HepG2 (cell line): Measurements from ENCODE around the gene OPA3. TPM values are rescaled to one million over a fixed set of nuclear protein-coding genes. Genes with fewer than 3 reads are reported as not detected.

Source experiments
- ATAC-seq: fragments of 200-7000 bp; cut with Tn5 transposase; 3 replicates; pipeline ENCODE4 v1.9.1; 2020; ENCODE audit warnings: mild to moderate bottlenecking, moderate library complexity
- BruUV-seq: library from RNA; stranded (reverse); fragments of 400-500 nt; replicated peaks from 2 replicates; lab custom pipeline; 2021; lab: Mats Ljungman, UMichigan
- CTCF ChIA-PET: fragments of 300-600 bp; formaldehyde crosslinking; extraction: SDS; loops from one replicate; lab custom pipeline; 2021; ENCODE audit warnings: low total read pairs, inconsistent platforms, low intra/inter-chr PET ratio; lab: Yijun Ruan, JAX
- POLR2A ChIA-PET: fragments of 350-600 bp; sonication (Branson Sonifier 250); formaldehyde crosslinking; loops from one replicate; lab custom pipeline; 2020; ENCODE audit warnings: antibody characterized with exemption, inconsistent platforms; lab: Yijun Ruan, JAX
- DNase-seq: peaks from one replicate; pipeline ENCODE4 v3.0.0-alpha.2; 2015; ENCODE audit warnings: low spot score
- FAIRE-seq: peaks from 3 replicates; lab custom pipeline; 2011; peaks lifted over from hg19 to GRCh38; lab: Jason Lieb, UNC
- H2AFZ ChIP-seq: one replicate; pipeline ENCODE4 v1.6.1; 2011; ENCODE audit warnings: low read length, inconsistent platforms
- H3K27ac ChIP-seq: fragments of 300-600 bp; 3 replicates; pipeline ENCODE4 v1.8.0; 2011; ENCODE audit warnings: mixed run types, mild to moderate bottlenecking, mixed read lengths, low read length, inconsistent platforms; ENCODE audit not compliant: insufficient read depth; ENCODE audit errors: extremely low read length
- H3K27me3 ChIP-seq, 2 experiments: fragments of 200-600 bp in 1 of 2; 2 replicates in 1 of 2; 3 replicates in 1 of 2; pipeline versions ENCODE4 v1.6.0 to v1.8.0; 2011; ENCODE audit warnings: low read length in 2 of 2, mild to moderate bottlenecking in 2 of 2, moderate library complexity in 2 of 2, inconsistent platforms in 1 of 2; ENCODE audit not compliant: insufficient read depth in 2 of 2, control insufficient read depth in 1 of 2
- H3K36me3 ChIP-seq, 2 experiments: fragments of 200-600 bp in 1 of 2; replicated peaks in 1 of 2; 2 replicates in 1 of 2; 3 replicates in 1 of 2; pipeline versions ENCODE4 v1.5.1 to v1.8.0; 2011; ENCODE audit warnings: low read length in 2 of 2, inconsistent platforms in 1 of 2; ENCODE audit not compliant: insufficient read depth in 2 of 2, control insufficient read depth in 1 of 2
- H3K4me1 ChIP-seq: 2 replicates; pipeline ENCODE4 v1.5.1; 2012; ENCODE audit warnings: low read length, inconsistent platforms; ENCODE audit not compliant: insufficient read depth
- H3K4me2 ChIP-seq: 2 replicates; pipeline ENCODE4 v1.6.0; 2011; ENCODE audit warnings: low read depth, low read length, inconsistent platforms
- H3K4me3 ChIP-seq, 3 experiments: fragments of 200-600 bp in 1 of 3; sonication (generic), shearing (Covaris generic) in 1 of 3; replicated peaks in 1 of 3; 2 replicates each; pipeline ENCODE4 v1.5.1; 2011 to 2016; ENCODE audit warnings: low read length in 3 of 3, inconsistent platforms in 2 of 3, low read depth in 2 of 3, mild to moderate bottlenecking in 2 of 3, control low read depth in 1 of 3, mixed read lengths in 1 of 3; ENCODE audit not compliant: insufficient read depth in 1 of 3
- H3K79me2 ChIP-seq: one replicate; pipeline ENCODE4 v1.6.1; 2011; ENCODE audit warnings: low read length, inconsistent platforms; ENCODE audit not compliant: insufficient read depth
- H3K9ac ChIP-seq: 2 replicates; pipeline ENCODE4 v1.6.0; 2011; ENCODE audit warnings: mild to moderate bottlenecking, low read depth, low read length, inconsistent platforms; ENCODE audit not compliant: insufficient read depth
- H3K9me3 ChIP-seq: 2 replicates; pipeline ENCODE4 v1.5.1; 2012; ENCODE audit warnings: mild to moderate bottlenecking, low read length
- H4K20me1 ChIP-seq: 2 replicates; pipeline ENCODE4 v1.6.0; 2011; ENCODE audit warnings: inconsistent platforms, mild to moderate bottlenecking, low read length, moderate library complexity; ENCODE audit not compliant: insufficient read depth
- CHD4 ChIP-seq: fragments of 200-600 bp; sonication (generic); IDR thresholded peaks from 2 replicates; pipeline ENCODE4 v1.7.0; 2017; ENCODE audit warnings: mild to moderate bottlenecking, low read length, borderline replicate concordance
- GATAD1 ChIP-seq: IDR thresholded peaks from 2 replicates; pipeline ENCODE4 v1.6.1; 2016; ENCODE audit warnings: missing genetic modification reagents, missing compliant biosample characterization
- HDAC2 ChIP-seq: sonication (generic); formaldehyde crosslinking; IDR thresholded peaks from 2 replicates; pipeline ENCODE4 v1.4.0; 2020; ENCODE audit warnings: missing genetic modification reagents
- KAT8 ChIP-seq: IDR thresholded peaks from 2 replicates; pipeline ENCODE4 v1.6.1; 2016; ENCODE audit warnings: missing genetic modification reagents, missing compliant biosample characterization
- NCOA1 ChIP-seq: sonication (generic); formaldehyde crosslinking; IDR thresholded peaks from 2 replicates; pipeline ENCODE4 v1.9.0; 2021; ENCODE audit warnings: missing genetic modification reagents
- POLR2A ChIP-seq, 2 experiments: IDR thresholded peaks; 2 replicates each; pipeline ENCODE4 v1.6.1; 2011; ENCODE audit warnings: low read depth in 2 of 2, low read length in 2 of 2, mild to moderate bottlenecking in 1 of 2, moderate library complexity in 1 of 2; ENCODE audit not compliant: insufficient read depth in 1 of 2
- RFXANK ChIP-seq: IDR thresholded peaks from 2 replicates; pipeline ENCODE4 v1.6.1; 2016
- STAT5B ChIP-seq: sonication (generic); formaldehyde crosslinking; IDR thresholded peaks from 2 replicates; pipeline ENCODE4 v1.4.0; 2020; ENCODE audit warnings: missing genetic modification reagents
- ZFX ChIP-seq: sonication (generic); formaldehyde crosslinking; IDR thresholded peaks from 2 replicates; pipeline ENCODE4 v1.4.0; 2020; ENCODE audit warnings: mild to moderate bottlenecking, low read depth, missing genetic modification reagents, moderate library complexity
- ZNF225 ChIP-seq: sonication (generic); formaldehyde crosslinking; IDR thresholded peaks from 2 replicates; pipeline ENCODE4 v1.4.0; 2020; ENCODE audit warnings: mild to moderate bottlenecking, missing genetic modification reagents
- ZNF251 ChIP-seq: sonication (generic); formaldehyde crosslinking; IDR thresholded peaks from 2 replicates; pipeline ENCODE4 v1.9.0; 2021; ENCODE audit warnings: mild to moderate bottlenecking, missing genetic modification reagents
- ZNF326 ChIP-seq: sonication (generic); formaldehyde crosslinking; IDR thresholded peaks from 2 replicates; pipeline ENCODE4 v1.4.0; 2020; ENCODE audit warnings: missing genetic modification reagents, borderline replicate concordance
- whole genome bisulfite sequencing: methylation state at CpG from one replicate; pipeline ENCODE4 v1.1.6; 2017; ENCODE audit warnings: low lambda C conversion rate; 5-methylcytosine and 5-hydroxymethylcytosine counted together
- in situ Hi-C: cut with HindIII; loops from 2 replicates; pipeline ENCODE4 v1.10.0; 2017; ENCODE audit warnings: low pct_unique_long_range_greater_than_20kb; ENCODE audit not compliant: extremely low pct_ligation_motif_present
- intact Hi-C: fragments of 100-400 bp; cut with micrococcal nuclease; formaldehyde crosslinking; loops from one replicate; pipeline ENCODE4 v1.10.0; 2022; ENCODE audit not compliant: unreplicated experiment
- polyA plus RNA-seq, 8 experiments: library from polyadenylated mRNA; depleted of rRNA in 3 of 8; stranded (reverse) in 7 of 8; unstranded in 1 of 8; fragments of >200 nt; fragmentation: Illumina TruSeq in 4 of 8; extraction: Trizol in 4 of 8; gene quantifications; 2 replicates each; pipeline versions ENCODE4 v1.2.1 to v1.2.3, GENCODE V29; 2011 to 2016; ENCODE audit warnings: low read depth in 4 of 8, missing spikeins in 1 of 8, mixed read lengths in 1 of 8; ENCODE audit not compliant: insufficient read depth in 1 of 8
- total RNA-seq, 5 experiments: library from RNA; depleted of rRNA; stranded (reverse); fragments of >200 nt; fragmentation: Illumina TruSeq; extraction: Trizol; gene quantifications; 2 replicates each; pipeline ENCODE4 v1.2.3, GENCODE V29; 2016; ENCODE audit warnings: low read depth in 1 of 5
- TF ChIP-seq, protein P1 (sequence below): sonication (generic); formaldehyde crosslinking; IDR thresholded peaks from 2 replicates; pipeline ENCODE4 v1.4.0; 2020; ENCODE audit warnings: missing genetic modification reagents
- TF ChIP-seq, protein P2 (sequence below): sonication (generic); formaldehyde crosslinking; conservative IDR thresholded peaks from 2 replicates; pipeline ENCODE4 v1.4.0; 2020; ENCODE audit warnings: missing genetic modification reagents

Gene OPA3
- total and polyA plus RNA-seq, 2 of the 13 experiments (the other 11 are each of a cell fraction or from before 2014, with no cell fraction given) = 8.3 to 17.7 TPM

DNA sequence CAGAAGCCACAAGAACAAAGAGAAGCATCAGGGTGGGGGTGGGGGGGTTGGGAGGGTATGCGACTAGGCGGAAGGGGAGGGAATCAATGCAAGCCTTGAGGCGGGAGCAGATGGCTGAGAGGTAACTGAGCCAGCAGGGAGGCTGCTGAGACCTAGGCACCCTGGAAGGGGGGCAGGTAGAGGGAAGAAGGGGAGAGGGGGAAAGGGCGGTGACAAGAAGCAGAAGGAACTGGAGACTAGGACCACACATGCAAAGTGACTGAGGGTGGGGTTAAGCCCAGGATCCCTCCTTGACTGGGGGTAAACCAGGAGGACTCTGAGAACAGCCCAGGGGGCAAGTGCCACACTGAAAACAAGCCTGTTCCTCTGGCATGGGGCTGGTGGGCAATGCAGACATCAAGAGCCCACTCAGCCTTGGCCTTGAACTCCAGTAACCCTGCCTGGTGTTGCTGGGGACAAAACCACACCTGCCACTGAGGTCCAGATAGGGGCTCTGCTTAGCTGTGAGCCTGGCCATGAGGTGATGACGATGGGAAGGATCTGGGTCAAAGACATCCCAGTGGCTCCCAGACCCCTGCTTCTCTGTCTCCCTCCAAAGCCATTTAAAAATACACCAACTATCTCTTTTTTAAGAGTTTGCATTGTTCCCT, 20.3 kb downstream of the OPA3 start:
- Histone ChIP-seq H3K4me1 (peaks cover 18% of the 10 kb centered on the region), H3K27ac (no peak overlapping the region), H4K20me1 (no peaks in the 10 kb centered on the region), H3K79me2 (peaks cover 4% of the 10 kb centered on the region), H3K9me3 (no peaks in the 10 kb centered on the region), H3K4me3 (no peak overlapping the region), H3K4me2 (no peak overlapping the region), H3K9ac (no peak overlapping the region), H3K27me3 (no peaks in the 10 kb centered on the region), H2AFZ (no peak overlapping the region), H3K36me3 (no peaks in the 10 kb centered on the region; a peak in 2 of 5 replicates)
- intact Hi-C loops (no loop called here), in situ Hi-C loops (no loop called here)
- FAIRE-seq (no peak), ATAC-seq (no peak), DNase-seq (no peak)
- no TSS peak for BruUV-seq
- ChIA-PET CTCF (no interaction called here), POLR2A (no interaction called here)
- 95% methylated on average over 5 of the region's 5 CpGs for WGBS
- TF ChIP-seq POLR2A (IDR thresholded peaks at IDR 0.05; ENCODE audit: insufficient read depth in 1 of 2, low read depth in 2 of 2, low read length in 2 of 2) (no peak), ZFX (CRISPR knock-in tag) (no peak), RFXANK (CRISPR knock-in tag) (no peak), KAT8 (CRISPR knock-in tag) (no peak), STAT5B (CRISPR knock-in tag) (no peak), CHD4 (no peak), ZNF251 (no peak), ZNF326 (no peak), NCOA1 (CRISPR knock-in tag) (no peak), ZNF225 (no peak), HDAC2 (no peak), GATAD1 (CRISPR knock-in tag) (no peak)
- TF ChIP-seq, protein P1, sequence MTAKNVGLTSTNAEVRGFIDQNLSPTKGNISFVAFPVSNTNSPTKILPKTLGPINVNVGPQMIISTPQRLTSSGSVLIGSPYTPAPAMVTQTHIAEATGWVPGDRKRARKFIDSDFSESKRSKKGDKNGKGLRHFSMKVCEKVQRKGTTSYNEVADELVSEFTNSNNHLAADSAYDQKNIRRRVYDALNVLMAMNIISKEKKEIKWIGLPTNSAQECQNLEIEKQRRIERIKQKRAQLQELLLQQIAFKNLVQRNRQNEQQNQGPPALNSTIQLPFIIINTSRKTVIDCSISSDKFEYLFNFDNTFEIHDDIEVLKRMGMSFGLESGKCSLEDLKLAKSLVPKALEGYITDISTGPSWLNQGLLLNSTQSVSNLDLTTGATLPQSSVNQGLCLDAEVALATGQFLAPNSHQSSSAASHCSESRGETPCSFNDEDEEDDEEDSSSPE (CRISPR knock-in tag) = no peak
- TF ChIP-seq, protein P2, sequence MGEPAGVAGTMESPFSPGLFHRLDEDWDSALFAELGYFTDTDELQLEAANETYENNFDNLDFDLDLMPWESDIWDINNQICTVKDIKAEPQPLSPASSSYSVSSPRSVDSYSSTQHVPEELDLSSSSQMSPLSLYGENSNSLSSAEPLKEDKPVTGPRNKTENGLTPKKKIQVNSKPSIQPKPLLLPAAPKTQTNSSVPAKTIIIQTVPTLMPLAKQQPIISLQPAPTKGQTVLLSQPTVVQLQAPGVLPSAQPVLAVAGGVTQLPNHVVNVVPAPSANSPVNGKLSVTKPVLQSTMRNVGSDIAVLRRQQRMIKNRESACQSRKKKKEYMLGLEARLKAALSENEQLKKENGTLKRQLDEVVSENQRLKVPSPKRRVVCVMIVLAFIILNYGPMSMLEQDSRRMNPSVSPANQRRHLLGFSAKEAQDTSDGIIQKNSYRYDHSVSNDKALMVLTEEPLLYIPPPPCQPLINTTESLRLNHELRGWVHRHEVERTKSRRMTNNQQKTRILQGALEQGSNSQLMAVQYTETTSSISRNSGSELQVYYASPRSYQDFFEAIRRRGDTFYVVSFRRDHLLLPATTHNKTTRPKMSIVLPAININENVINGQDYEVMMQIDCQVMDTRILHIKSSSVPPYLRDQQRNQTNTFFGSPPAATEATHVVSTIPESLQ (CRISPR knock-in tag) = no peak
